AG04450 (cell line): Measurements from ENCODE around the gene PHKA1. TPM values are rescaled to one million over a fixed set of nuclear protein-coding genes. Genes with fewer than 3 reads are reported as not detected.

Experiments
- CTCF ChIA-PET: fragments of 300-600, 350-600 bp; formaldehyde crosslinking; extraction: SDS; loops from one replicate; lab custom pipeline; 2022; ENCODE audit warnings: antibody characterized with exemption, inconsistent platforms; lab: Charles Lee
- POLR2A ChIA-PET: fragments of 350-600 bp; formaldehyde crosslinking; extraction: SDS; loops from one replicate; lab custom pipeline; 2021; ENCODE audit warnings: antibody characterized with exemption, inconsistent platforms; lab: Yijun Ruan, JAX
- DNase-seq: peaks from one replicate; pipeline ENCODE4 v3.0.0-alpha.2; 2011; ENCODE audit warnings: low read depth, low spot score
- H3K27ac ChIP-seq: one replicate; pipeline ENCODE4 v1.5.1; 2012; ENCODE audit warnings: low read depth, low read length, control low read depth
- H3K27me3 ChIP-seq: one replicate; pipeline ENCODE4 v1.6.0; 2012; ENCODE audit warnings: low read length; ENCODE audit not compliant: control insufficient read depth, insufficient read depth
- H3K4me3 ChIP-seq: 2 replicates; pipeline ENCODE4 v1.5.1; 2011; ENCODE audit warnings: mild to moderate bottlenecking, low read depth, low read length, control low read depth
- H3K9me3 ChIP-seq: 2 replicates; pipeline ENCODE4 v1.5.1; 2012; ENCODE audit warnings: low read length; ENCODE audit not compliant: control insufficient read depth, insufficient read depth
- CTCF ChIP-seq: IDR thresholded peaks from 2 replicates; pipeline ENCODE4 v1.5.1; 2011; ENCODE audit warnings: low read depth, low read length, control low read depth, inconsistent platforms
- polyA plus RNA-seq: library from polyadenylated mRNA; depleted of rRNA; stranded (reverse); fragments of >200 nt; gene quantifications from 2 replicates; pipeline ENCODE4 v1.2.3, GENCODE V29; 2011

PHKA1 gene
- polyA plus RNA-seq, 1 experiment = 4.9 TPM

- H3K27me3 ChIP-seq = no peaks in the 10 kb centered on the region
- peak; percentile 7; the same call in 1 of the 2 replicates for TF ChIP-seq CTCF
- no peak for DNase-seq
- ChIA-PET POLR2A (no interaction called here), CTCF (interaction anchor here (0.6 to 1.0 kb wide), 5 partner anchors 11 to 570 kb away, joined by 3 to 6 read pairs (median 4); no protein-coding TSS in a partner anchor)
- H3K27ac ChIP-seq = no peak overlapping the region
- H3K9me3 ChIP-seq = no peaks in the 10 kb centered on the region
- peak overlapping the region; percentile 74 for H3K4me3 ChIP-seq
These were observed 141.0 kb downstream of the PHKA1 start for GRCh38 chrX:72573158-72573511.

- H3K27me3 ChIP-seq = no peaks in the 10 kb centered on the region
These were observed 141.6 kb downstream of the PHKA1 start, which contains the start of gene HDAC8 for GRCh38 chrX:72572248-72573157. Gene HDAC8 (minus strand): TSS chrX:72572843. CDS start chrX:72572761, 82 bp downstream.

GRCh38 chrX:72569786-72570185 is 144.3 kb downstream of the PHKA1 start:
- ChIA-PET POLR2A (no interaction called here), CTCF (no interaction called here)
- DNase-seq = no peak
- no peak overlapping the region for H3K4me3 ChIP-seq
- TF ChIP-seq CTCF = peak; percentile 31; the same call in 1 of the 2 replicates
- H3K27me3 ChIP-seq = no peaks in the 10 kb centered on the region
- no peaks in the 10 kb centered on the region for H3K9me3 ChIP-seq
- no peak overlapping the region for H3K27ac ChIP-seq

More at GRCh38 chrX:72572248-72573157, 141.6 kb downstream of the PHKA1 start, which contains the start of gene HDAC8:
- Histone ChIP-seq H3K4me3 (peak within 1 kb of the TSS; percentile 74), H3K9me3 (no peaks in the 10 kb centered on the region), H3K27ac (peak within 1 kb of the TSS; percentile 31)
- TF ChIP-seq CTCF = no peak
- peak; percentile 55 for DNase-seq
- POLR2A ChIA-PET = no interaction called here
- CTCF ChIA-PET = interaction anchor here (0.6 to 1.2 kb wide), 7 partner anchors 10 to 569 kb away, joined by 3 to 6 read pairs (median 3); partner anchors contain the start of gene RPS4X

GRCh38 chrX:72568406-72569092 is 145.6 kb downstream of the PHKA1 start:
- no peaks in the 10 kb centered on the region for H3K27me3 ChIP-seq
- DNase-seq = no peak
- H3K27ac ChIP-seq = no peak overlapping the region
- no peak overlapping the region for H3K4me3 ChIP-seq
- CTCF ChIA-PET = no interaction called here
- POLR2A ChIA-PET = no interaction called here
- no peak for TF ChIP-seq CTCF
- H3K9me3 ChIP-seq = no peaks in the 10 kb centered on the region
